Measurements from ENCODE around the gene CD3D.

Gene CD3D

DNA sequence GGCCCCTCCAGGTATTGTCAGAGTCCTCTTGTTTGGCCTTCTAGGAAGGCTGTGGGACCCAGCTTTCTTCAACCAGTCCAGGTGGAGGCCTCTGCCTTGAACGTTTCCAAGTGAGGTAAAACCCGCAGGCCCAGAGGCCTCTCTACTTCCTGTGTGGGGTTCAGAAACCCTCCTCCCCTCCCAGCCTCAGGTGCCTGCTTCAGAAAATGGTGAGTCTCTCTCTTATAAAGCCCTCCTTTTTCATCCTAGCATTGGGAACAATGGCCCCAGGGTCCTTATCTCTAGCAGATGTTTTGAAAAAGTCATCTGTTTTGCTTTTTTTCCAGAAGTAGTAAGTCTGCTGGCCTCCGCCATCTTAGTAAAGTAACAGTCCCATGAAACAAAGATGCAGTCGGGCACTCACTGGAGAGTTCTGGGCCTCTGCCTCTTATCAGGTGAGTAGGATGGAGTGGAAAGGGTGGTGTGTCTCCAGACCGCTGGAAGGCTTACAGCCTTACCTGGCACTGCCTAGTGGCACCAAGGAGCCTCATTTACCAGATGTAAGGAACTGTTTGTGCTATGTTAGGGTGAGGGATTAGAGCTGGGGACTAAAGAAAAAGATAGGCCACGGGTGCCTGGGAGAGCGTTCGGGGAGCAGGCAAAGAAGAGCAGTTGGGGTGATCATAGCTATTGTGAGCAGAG is 37.8 kb downstream of the CD3D start, which contains the start of gene CD3E:
CD3E (plus strand) TSS at position 163 of the 681 bp plus-strand sequence; CDS start at position 386, 223 bp downstream.
- FAIRE-seq (no peak), DNase-seq (ENCODE audit: insufficient read length, low spot score) (no peak)

DNA sequence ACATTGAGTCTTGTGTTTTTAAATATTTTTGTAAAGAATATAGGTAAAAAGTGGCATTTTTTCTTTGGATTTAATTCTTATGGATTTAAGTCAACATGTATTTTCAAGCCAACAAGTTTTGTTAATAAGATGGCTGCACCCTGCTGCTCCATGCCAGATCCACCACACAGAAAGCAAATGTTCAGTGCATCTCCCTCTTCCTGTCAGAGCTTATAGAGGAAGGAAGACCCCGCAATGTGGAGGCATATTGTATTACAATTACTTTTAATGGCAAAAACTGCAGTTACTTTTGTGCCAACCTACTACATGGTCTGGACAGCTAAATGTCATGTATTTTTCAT is 38.3 kb downstream of the CD3D start:
- no peak for DNase-seq (ENCODE audit: insufficient read length, low spot score)
- FAIRE-seq = no peak

DNA sequence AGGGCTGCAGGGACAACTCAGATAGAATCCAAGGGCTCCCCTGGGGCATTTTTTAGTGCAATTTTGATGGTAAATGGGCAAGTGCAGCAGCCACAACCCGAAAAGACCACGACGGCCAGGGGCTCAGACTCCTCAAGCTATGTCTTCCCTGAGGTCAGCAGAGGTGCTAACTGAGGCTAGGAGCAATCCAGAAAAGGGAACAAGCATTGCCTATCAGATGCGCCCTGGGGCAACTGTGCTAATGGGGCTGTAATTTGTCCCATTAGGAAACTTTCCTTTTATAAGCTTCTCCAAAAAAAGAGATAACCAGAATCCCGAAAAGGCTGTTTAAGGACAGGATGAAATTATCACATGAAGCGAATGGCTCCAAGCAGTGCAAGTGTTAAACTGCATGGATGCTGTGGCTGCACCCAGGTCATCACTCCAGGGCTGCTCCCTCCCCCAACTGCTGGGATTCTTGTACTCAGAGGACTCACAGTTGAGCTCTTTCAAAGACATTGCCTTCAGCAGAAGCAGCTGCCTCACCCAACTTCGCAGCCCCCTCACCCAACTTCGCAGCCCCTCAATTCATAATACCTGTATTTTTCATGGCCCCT is 40.8 kb downstream of the CD3D start:
- no peak for DNase-seq (ENCODE audit: insufficient read length, low spot score)
- no peak for FAIRE-seq

DNA sequence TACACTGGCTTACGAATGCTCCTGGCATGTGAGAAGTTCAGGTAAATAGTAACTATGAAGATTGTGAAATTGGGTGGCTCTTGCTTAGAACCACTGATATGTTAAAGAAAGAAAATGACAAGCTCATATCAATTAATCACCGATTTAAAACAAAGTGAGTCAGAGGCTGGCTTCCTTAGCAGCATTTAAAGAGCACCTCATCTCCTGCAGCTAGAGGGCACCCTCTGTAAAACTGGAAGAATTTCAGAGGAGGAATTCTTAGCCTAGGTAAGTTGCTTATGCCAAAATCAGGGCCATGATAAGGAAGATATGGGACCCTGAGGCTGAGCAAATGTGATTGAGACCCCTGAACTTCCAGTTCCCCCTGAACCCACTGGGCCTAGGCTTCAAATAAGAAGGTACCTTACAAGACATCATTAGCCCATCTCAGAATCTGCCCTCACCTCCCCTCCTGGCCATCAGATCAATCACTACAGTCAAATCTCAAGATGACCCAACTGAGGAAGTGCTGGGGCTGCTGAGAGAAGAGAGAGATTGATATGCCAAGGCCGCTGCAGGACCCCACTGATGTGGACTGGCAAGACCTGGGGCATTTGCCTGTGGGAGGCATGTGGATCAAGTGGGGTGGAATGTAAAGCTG is 46.6 kb downstream of the CD3D start:
- FAIRE-seq (no peak), DNase-seq (ENCODE audit: insufficient read length, low spot score) (peak; percentile 26)

DNA sequence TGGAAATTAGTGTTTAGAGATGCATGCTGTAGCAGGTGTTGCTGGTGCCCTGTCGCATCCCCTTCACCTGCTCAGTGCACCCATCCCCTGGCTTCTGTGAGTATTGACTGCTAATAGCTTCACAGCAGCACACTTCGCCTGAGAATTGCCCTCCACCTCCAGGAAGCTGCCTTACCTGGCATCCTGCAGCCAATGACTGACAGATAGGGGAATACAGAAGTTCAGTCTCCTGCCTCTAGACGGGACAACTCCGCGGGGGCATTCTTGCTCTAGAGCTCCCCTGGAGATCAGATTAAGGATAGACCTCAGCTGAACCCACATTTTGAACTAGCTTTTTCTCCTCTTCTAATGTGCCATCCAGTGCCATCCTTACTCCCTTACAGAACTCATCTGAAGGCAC is 47.3 kb downstream of the CD3D start:
- no peak for FAIRE-seq

DNA sequence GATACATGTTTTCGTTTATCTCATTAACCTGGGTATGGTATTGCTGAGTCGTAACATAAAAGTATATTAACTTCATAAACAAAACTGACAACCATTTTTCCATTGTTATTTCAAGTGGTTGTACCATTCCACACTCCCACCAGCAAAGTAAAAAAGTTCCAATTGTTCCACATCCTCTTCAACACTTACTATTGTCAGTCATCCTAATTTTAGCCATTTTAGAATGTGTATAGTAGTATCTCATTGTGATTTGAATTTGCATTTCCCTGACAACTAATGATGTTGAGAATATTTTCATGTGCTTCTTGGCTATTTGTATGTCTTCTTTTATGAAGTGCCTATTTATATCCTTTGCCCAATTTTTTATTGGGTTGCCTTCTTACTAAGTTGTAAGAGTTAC is 48.5 kb downstream of the CD3D start:
- no peak for FAIRE-seq

More for the DNA sequence above, 47.3 kb downstream of the CD3D start:
- no peak for DNase-seq (ENCODE audit: insufficient read length, low spot score)

DNA sequence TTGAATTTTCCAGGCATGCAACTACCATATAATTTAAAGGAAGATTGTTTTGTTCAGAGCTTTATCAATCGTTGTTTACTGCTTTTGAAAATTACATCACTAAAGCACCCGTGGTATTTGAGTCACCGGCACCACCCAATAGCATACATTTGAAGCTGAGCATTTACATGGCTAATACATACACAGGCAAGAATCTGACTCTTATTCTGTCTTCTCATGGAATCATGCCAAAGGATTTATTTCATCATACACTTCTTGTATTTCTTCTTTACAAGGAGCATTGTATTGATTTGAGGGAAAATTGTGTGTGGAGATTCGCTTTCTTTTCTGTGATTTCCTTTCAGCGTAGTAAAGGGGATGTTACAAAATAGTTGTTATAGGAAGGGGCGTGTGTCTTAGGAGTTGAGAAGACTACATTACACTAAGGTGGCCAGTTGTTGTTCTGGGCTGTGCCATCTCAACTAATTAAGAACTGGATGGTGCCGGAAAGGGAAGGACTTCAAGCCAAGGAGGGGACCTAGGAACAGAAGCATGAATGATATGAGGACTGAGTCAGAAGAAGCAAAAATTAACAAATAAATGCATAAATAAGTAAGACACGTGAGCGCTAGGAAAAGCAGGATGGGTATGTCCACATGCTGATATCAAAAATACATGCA is 50.9 kb downstream of the CD3D start:
- no peak for FAIRE-seq
- DNase-seq (ENCODE audit: insufficient read length, low spot score) = no peak

More for the DNA sequence above, 48.5 kb downstream of the CD3D start:
- no peak for DNase-seq (ENCODE audit: insufficient read length, low spot score)

DNA sequence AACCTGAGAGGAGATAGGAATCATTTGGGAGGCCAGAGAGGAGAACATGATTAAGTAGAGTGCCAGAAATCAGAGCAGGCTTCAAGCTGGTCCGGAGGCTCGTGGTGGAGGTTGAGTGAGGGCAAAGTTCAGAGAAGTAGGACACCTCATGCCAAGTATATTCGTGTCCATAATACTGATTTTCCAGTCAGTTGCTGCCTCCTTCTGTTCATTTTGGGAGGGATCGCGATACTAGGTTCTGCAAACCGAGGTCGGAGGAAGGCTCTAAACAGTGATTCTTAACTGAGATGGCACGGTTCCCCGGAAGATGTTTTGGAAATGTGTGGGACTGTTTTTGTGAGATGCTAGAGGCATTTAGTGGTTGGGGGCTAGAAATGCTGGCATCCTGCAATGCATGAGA is 51.6 kb downstream of the CD3D start:
- DNase-seq (ENCODE audit: insufficient read length, low spot score) (peak; percentile 33), FAIRE-seq (peak; percentile 59)

DNA sequence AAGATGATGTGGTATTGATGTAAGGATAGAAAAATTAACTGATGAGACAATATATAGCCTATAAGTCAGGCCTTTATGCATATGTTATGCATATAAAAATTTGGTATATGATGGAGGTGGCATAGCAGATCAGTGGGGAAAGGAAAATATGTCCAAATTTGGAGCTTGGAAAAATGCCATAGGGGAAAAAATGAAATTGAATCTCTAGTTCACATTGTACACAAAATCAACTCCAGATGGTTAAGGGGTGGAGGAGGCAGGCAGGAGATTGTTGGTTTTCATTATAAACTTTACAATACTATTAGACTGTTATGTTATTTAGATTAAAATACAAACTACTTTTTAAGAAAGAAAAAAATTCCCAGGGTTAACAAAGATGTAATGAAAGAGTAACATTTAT is 53.1 kb downstream of the CD3D start:
- no peak for FAIRE-seq

More for the DNA sequence above, 53.1 kb downstream of the CD3D start:
- no peak for DNase-seq (ENCODE audit: insufficient read length, low spot score)
